Measurements from ENCODE around the gene SUN5. TPM values are rescaled to one million over a fixed set of nuclear protein-coding genes. Genes with fewer than 3 reads are reported as not detected.
"Not testable (repeated sequence)": the region's sequence is repeated elsewhere in the genome, so short reads cannot be mapped to it uniquely, and the experiment has no call there.

SUN5 gene
- total RNA-seq, 1 experiment from 2014 or later, result not detected

- not testable (repeated sequence) for H3K9me3 ChIP-seq (ENCODE audit: low read length); DNase-seq; H3K4me2 ChIP-seq (ENCODE audit: low read depth, low read length, poor library complexity, severe bottlenecking); H3K79me2 ChIP-seq (ENCODE audit: low read length); H3K9me2 ChIP-seq (replicated peaks; ENCODE audit: insufficient read depth, low read length); H4K20me1 ChIP-seq (ENCODE audit: insufficient read depth, low read depth, low read length); H3K27ac ChIP-seq (ENCODE audit: low read length); H3K4me1 ChIP-seq (ENCODE audit: low read length); H3K4me3 ChIP-seq (ENCODE audit: low read length); H3K27me3 ChIP-seq (ENCODE audit: low read length); H3K9ac ChIP-seq (ENCODE audit: low read length); H3K36me3 ChIP-seq (ENCODE audit: insufficient read depth, low read length); H2AFZ ChIP-seq (ENCODE audit: low read length)
Observed at GRCh38 chr20:32974204-32975064, 29.8 kb downstream of the SUN5 start.

GRCh38 chr20:32973077-32973717, 31.0 kb downstream of the SUN5 start:
- Histone ChIP-seq H3K9me3 (ENCODE audit: low read length) (no peaks in the 10 kb centered on the region), H3K27me3 (ENCODE audit: low read length) (no peaks in the 10 kb centered on the region), H2AFZ (ENCODE audit: low read length) (no peak overlapping the region), H4K20me1 (ENCODE audit: insufficient read depth, low read depth, low read length) (no peaks in the 10 kb centered on the region), H3K4me2 (ENCODE audit: low read depth, low read length, poor library complexity, severe bottlenecking) (no peak overlapping the region), H3K27ac (ENCODE audit: low read length) (no peak overlapping the region), H3K4me1 (ENCODE audit: low read length) (peaks cover 9% of the 10 kb centered on the region), H3K36me3 (ENCODE audit: insufficient read depth, low read length) (no peaks in the 10 kb centered on the region), H3K9ac (ENCODE audit: low read length) (no peak overlapping the region), H3K4me3 (ENCODE audit: low read length) (no peak overlapping the region), H3K79me2 (ENCODE audit: low read length) (no peaks in the 10 kb centered on the region), H3K9me2 (replicated peaks; ENCODE audit: insufficient read depth, low read length) (no peaks in the 10 kb centered on the region)
- no peak for DNase-seq

GRCh38 chr20:32972181-32973076, 31.8 kb downstream of the SUN5 start:
- DNase-seq, result peak; percentile 47
- H3K4me3 ChIP-seq (ENCODE audit: low read length), result no peak overlapping the region
- H3K9me2 ChIP-seq (replicated peaks; ENCODE audit: insufficient read depth, low read length), result no peaks in the 10 kb centered on the region
- no peaks in the 10 kb centered on the region for H3K36me3 ChIP-seq (ENCODE audit: insufficient read depth, low read length)
- no peak overlapping the region for H3K4me2 ChIP-seq (ENCODE audit: low read depth, low read length, poor library complexity, severe bottlenecking)
- H3K27me3 ChIP-seq (ENCODE audit: low read length), result no peaks in the 10 kb centered on the region
- no peaks in the 10 kb centered on the region for H3K9me3 ChIP-seq (ENCODE audit: low read length)
- no peak overlapping the region for H3K9ac ChIP-seq (ENCODE audit: low read length)
- H3K27ac ChIP-seq (ENCODE audit: low read length), result no peak overlapping the region
- H3K4me1 ChIP-seq (ENCODE audit: low read length), result peaks cover 9% of the 10 kb centered on the region
- no peaks in the 10 kb centered on the region for H3K79me2 ChIP-seq (ENCODE audit: low read length)
- no peaks in the 10 kb centered on the region for H4K20me1 ChIP-seq (ENCODE audit: insufficient read depth, low read depth, low read length)
- H2AFZ ChIP-seq (ENCODE audit: low read length), result no peak overlapping the region; the same call in 1 of the 2 replicates

- no peak overlapping the region for H3K4me2 ChIP-seq (ENCODE audit: low read depth, low read length, poor library complexity, severe bottlenecking)
- H3K9ac ChIP-seq (ENCODE audit: low read length), result no peak overlapping the region
- peak; percentile 38 for DNase-seq
- no peaks in the 10 kb centered on the region for H3K27me3 ChIP-seq (ENCODE audit: low read length)
- peaks cover 9% of the 10 kb centered on the region for H3K4me1 ChIP-seq (ENCODE audit: low read length)
- H3K36me3 ChIP-seq (ENCODE audit: insufficient read depth, low read length), result no peaks in the 10 kb centered on the region
- H3K79me2 ChIP-seq (ENCODE audit: low read length), result no peaks in the 10 kb centered on the region
- no peaks in the 10 kb centered on the region for H3K9me2 ChIP-seq (replicated peaks; ENCODE audit: insufficient read depth, low read length)
- no peak overlapping the region; the same call in 1 of the 2 replicates for H2AFZ ChIP-seq (ENCODE audit: low read length)
- H4K20me1 ChIP-seq (ENCODE audit: insufficient read depth, low read depth, low read length), result no peaks in the 10 kb centered on the region
- no peak overlapping the region for H3K4me3 ChIP-seq (ENCODE audit: low read length)
- H3K9me3 ChIP-seq (ENCODE audit: low read length), result no peaks in the 10 kb centered on the region
- H3K27ac ChIP-seq (ENCODE audit: low read length), result no peak overlapping the region
Observed at GRCh38 chr20:32971703-32972161, 32.5 kb downstream of the SUN5 start.

- no peak overlapping the region for H3K4me3 ChIP-seq (ENCODE audit: low read length)
- no peaks in the 10 kb centered on the region for H4K20me1 ChIP-seq (ENCODE audit: insufficient read depth, low read depth, low read length)
Observed at GRCh38 chr20:32970973-32971300, 33.3 kb downstream of the SUN5 start.

GRCh38 chr20:32970115-32970972, 33.9 kb downstream of the SUN5 start:
- H3K27ac ChIP-seq (ENCODE audit: low read length), result no peak overlapping the region
- no peak overlapping the region for H3K4me2 ChIP-seq (ENCODE audit: low read depth, low read length, poor library complexity, severe bottlenecking)
- no peak for DNase-seq

More at GRCh38 chr20:32970973-32971300, 33.3 kb downstream of the SUN5 start:
- Histone ChIP-seq H2AFZ (ENCODE audit: low read length) (no peak overlapping the region), H3K9me3 (ENCODE audit: low read length) (no peaks in the 10 kb centered on the region), H3K9me2 (replicated peaks; ENCODE audit: insufficient read depth, low read length) (no peaks in the 10 kb centered on the region), H3K27ac (ENCODE audit: low read length) (no peak overlapping the region), H3K36me3 (ENCODE audit: insufficient read depth, low read length) (no peaks in the 10 kb centered on the region), H3K79me2 (ENCODE audit: low read length) (no peaks in the 10 kb centered on the region), H3K27me3 (ENCODE audit: low read length) (no peaks in the 10 kb centered on the region), H3K4me1 (ENCODE audit: low read length) (peaks cover 9% of the 10 kb centered on the region), H3K9ac (ENCODE audit: low read length) (no peak overlapping the region), H3K4me2 (ENCODE audit: low read depth, low read length, poor library complexity, severe bottlenecking) (no peak overlapping the region)
- DNase-seq, result no peak

GRCh38 chr20:32969356-32970114, 34.7 kb downstream of the SUN5 start:
- Histone ChIP-seq H3K4me2 (ENCODE audit: low read depth, low read length, poor library complexity, severe bottlenecking) (no peak overlapping the region), H3K4me1 (ENCODE audit: low read length) (peaks cover 9% of the 10 kb centered on the region), H3K27me3 (ENCODE audit: low read length) (no peaks in the 10 kb centered on the region), H4K20me1 (ENCODE audit: insufficient read depth, low read depth, low read length) (no peaks in the 10 kb centered on the region), H3K27ac (ENCODE audit: low read length) (no peak overlapping the region), H3K9ac (ENCODE audit: low read length) (no peak overlapping the region), H3K9me3 (ENCODE audit: low read length) (no peaks in the 10 kb centered on the region), H3K4me3 (ENCODE audit: low read length) (no peak overlapping the region), H3K79me2 (ENCODE audit: low read length) (no peaks in the 10 kb centered on the region), H3K36me3 (ENCODE audit: insufficient read depth, low read length) (no peaks in the 10 kb centered on the region), H3K9me2 (replicated peaks; ENCODE audit: insufficient read depth, low read length) (no peaks in the 10 kb centered on the region), H2AFZ (ENCODE audit: low read length) (no peak overlapping the region)
- no peak for DNase-seq

More at GRCh38 chr20:32970115-32970972, 33.9 kb downstream of the SUN5 start:
- no peak overlapping the region for H3K4me3 ChIP-seq (ENCODE audit: low read length)
- H3K36me3 ChIP-seq (ENCODE audit: insufficient read depth, low read length), result no peaks in the 10 kb centered on the region
- H3K4me1 ChIP-seq (ENCODE audit: low read length), result peaks cover 9% of the 10 kb centered on the region
- H3K9ac ChIP-seq (ENCODE audit: low read length), result no peak overlapping the region
- no peaks in the 10 kb centered on the region for H3K79me2 ChIP-seq (ENCODE audit: low read length)
- no peaks in the 10 kb centered on the region for H3K9me2 ChIP-seq (replicated peaks; ENCODE audit: insufficient read depth, low read length)
- no peaks in the 10 kb centered on the region for H4K20me1 ChIP-seq (ENCODE audit: insufficient read depth, low read depth, low read length)
- H3K9me3 ChIP-seq (ENCODE audit: low read length), result no peaks in the 10 kb centered on the region
- H3K27me3 ChIP-seq (ENCODE audit: low read length), result no peaks in the 10 kb centered on the region
- H2AFZ ChIP-seq (ENCODE audit: low read length), result no peak overlapping the region
